ENCODE results near the gene USP22. TPM values are rescaled to one million over a fixed set of nuclear protein-coding genes. Genes with fewer than 3 reads are reported as not detected.

Gene USP22
- total RNA-seq, 4 donors from 2014 or later = 74.7 to 113 (median 106) TPM

GRCh38 chr17:20999841-21000532 is 42.8 kb downstream of the USP22 start:
- 84% methylated on average over 13 of the region's 13 CpGs for WGBS, 2 donors
- intact Hi-C loops (cut with DNase I; ENCODE audit: low total_unique reads) = no loop called here
- no peak for TF ChIP-seq POLR2A (IDR thresholded peaks at IDR 0.05)
- TF ChIP-seq, protein P1, sequence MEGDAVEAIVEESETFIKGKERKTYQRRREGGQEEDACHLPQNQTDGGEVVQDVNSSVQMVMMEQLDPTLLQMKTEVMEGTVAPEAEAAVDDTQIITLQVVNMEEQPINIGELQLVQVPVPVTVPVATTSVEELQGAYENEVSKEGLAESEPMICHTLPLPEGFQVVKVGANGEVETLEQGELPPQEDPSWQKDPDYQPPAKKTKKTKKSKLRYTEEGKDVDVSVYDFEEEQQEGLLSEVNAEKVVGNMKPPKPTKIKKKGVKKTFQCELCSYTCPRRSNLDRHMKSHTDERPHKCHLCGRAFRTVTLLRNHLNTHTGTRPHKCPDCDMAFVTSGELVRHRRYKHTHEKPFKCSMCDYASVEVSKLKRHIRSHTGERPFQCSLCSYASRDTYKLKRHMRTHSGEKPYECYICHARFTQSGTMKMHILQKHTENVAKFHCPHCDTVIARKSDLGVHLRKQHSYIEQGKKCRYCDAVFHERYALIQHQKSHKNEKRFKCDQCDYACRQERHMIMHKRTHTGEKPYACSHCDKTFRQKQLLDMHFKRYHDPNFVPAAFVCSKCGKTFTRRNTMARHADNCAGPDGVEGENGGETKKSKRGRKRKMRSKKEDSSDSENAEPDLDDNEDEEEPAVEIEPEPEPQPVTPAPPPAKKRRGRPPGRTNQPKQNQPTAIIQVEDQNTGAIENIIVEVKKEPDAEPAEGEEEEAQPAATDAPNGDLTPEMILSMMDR (IDR thresholded peaks at IDR 0.05) = no peak
- H3K4me3 ChIP-seq (ENCODE audit: low read depth, poor library complexity, severe bottlenecking) = no peak overlapping the region
- DNase-seq (ENCODE audit: low spot score in 2 of 2) = no peak

GRCh38 chr17:20999044-20999573 is 43.7 kb downstream of the USP22 start:
- intact Hi-C loops (cut with DNase I; ENCODE audit: low total_unique reads) = no loop called here
- H3K4me3 ChIP-seq (ENCODE audit: low read depth, poor library complexity, severe bottlenecking) = no peak overlapping the region
- TF ChIP-seq, protein P1 (IDR thresholded peaks at IDR 0.05) = no peak
- TF ChIP-seq POLR2A (IDR thresholded peaks at IDR 0.05) = no peak
- WGBS, 2 donors = 62 to 73% methylated on average over 16 of the region's 16 CpGs
- DNase-seq (ENCODE audit: low spot score in 2 of 2) = no peak

DNA sequence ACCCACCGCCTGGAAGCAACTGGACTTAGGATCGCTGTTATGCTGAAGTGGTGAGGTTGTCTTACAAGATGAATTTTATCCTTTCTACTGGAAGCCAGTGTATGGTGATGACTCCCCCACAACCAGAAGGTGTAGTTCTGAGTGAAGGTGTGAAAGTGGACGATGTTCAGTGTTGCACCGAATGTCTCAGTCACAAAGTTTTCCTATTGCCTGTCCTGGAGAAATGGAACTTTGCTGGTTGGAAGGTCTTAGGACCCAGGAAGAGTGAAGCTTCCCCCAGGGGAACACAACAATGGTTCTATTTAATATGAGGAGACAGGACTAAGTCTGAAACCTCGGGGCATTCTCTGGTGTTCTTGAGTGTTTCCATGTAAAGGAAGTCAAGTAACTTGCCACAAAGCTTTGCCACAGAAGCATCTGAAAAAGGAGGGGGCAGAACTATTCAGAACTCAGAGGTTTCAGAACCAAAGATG is 44.2 kb downstream of the USP22 start:
- DNase-seq (ENCODE audit: low spot score in 2 of 2) = no peak
- no peak overlapping the region for H3K4me3 ChIP-seq (ENCODE audit: low read depth, poor library complexity, severe bottlenecking)
- 71 to 74% methylated on average over 5 of the region's 5 CpGs for WGBS, 2 donors
- TF ChIP-seq, protein P1 (IDR thresholded peaks at IDR 0.05) = no peak
- intact Hi-C loops (cut with DNase I; ENCODE audit: low total_unique reads) = no loop called here

DNA sequence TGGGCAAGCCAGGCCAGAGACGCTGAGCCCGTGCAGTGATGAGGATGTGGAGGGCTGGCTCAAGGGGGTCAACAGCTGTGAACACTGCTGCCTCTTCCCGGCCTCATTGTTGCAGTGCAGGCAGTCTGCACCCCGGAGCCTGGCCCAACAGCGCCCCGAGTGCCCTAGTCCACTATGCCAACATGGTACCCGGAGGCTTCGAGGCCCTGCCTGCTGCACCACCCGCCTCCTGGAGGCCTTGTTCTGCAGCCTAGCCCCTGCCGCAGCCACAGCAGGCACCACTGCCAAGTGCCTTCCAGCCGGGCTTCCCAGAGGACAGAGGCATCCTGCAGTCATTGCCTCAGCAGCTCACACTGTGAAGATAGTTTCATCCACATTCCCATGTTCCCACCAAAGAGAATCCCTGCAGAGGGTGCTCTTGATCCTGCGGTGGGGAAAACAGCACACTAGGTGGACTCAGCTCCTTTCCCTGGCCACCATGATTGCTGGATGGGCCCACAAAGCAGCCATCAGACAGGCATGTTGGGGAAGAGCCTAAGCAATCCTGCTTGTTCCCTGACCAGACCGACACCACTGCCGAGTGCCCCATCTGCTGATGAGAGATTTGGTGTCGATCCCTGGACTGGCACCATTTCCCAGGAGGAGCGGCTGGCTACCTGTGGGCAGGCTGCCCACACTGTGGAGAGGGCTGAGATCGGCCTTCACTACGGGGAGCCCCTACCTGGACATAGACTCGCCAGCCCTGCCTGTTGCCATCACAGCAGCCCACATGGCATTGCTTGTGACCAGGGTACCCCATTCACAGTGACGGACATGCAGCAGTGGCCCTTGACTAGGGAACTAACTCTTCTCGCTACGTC is 44.9 kb downstream of the USP22 start:
- WGBS, 2 donors = 73 to 81% methylated on average over 20 to 22 of the region's 22 CpGs

GRCh38 chr17:20996724-20997615 is 45.8 kb downstream of the USP22 start:
- WGBS, 2 donors = 64 to 78% methylated on average over 9 to 12 of the region's 12 CpGs
- intact Hi-C loops (cut with DNase I; ENCODE audit: low total_unique reads) = no loop called here

More for the DNA sequence above, 44.9 kb downstream of the USP22 start:
- H3K4me3 ChIP-seq (ENCODE audit: low read depth, poor library complexity, severe bottlenecking) = no peak overlapping the region
- intact Hi-C loops (cut with DNase I; ENCODE audit: low total_unique reads) = no loop called here
- TF ChIP-seq, protein P1 (IDR thresholded peaks at IDR 0.05) = no peak
- TF ChIP-seq POLR2A (IDR thresholded peaks at IDR 0.05) = no peak
- no peak for DNase-seq (ENCODE audit: low spot score in 2 of 2)

More at GRCh38 chr17:20996724-20997615, 45.8 kb downstream of the USP22 start:
- no peak overlapping the region for H3K4me3 ChIP-seq (ENCODE audit: low read depth, poor library complexity, severe bottlenecking)
- TF ChIP-seq, protein P1 (IDR thresholded peaks at IDR 0.05) = no peak
- no peak for TF ChIP-seq POLR2A (IDR thresholded peaks at IDR 0.05)
- DNase-seq (ENCODE audit: low spot score in 2 of 2) = no peak
